Muscle of leg (tissue), 11 donors: Measurements from ENCODE around the gene LYRM4. TPM values are rescaled to one million over a fixed set of nuclear protein-coding genes. Genes with fewer than 3 reads are reported as not detected.

Experiments used
- DNase-seq: peaks from one replicate; pipeline ENCODE4 v3.0.0; 2013
- H3K27ac ChIP-seq: one replicate; pipeline ENCODE4 v1.5.1; 2013; ENCODE audit warnings: mild to moderate bottlenecking, low read length, control low read depth
- H3K27me3 ChIP-seq: one replicate; pipeline ENCODE4 v1.6.1; 2013; ENCODE audit warnings: low read length; ENCODE audit not compliant: control insufficient read depth, insufficient read depth
- H3K36me3 ChIP-seq: one replicate; pipeline ENCODE4 v1.6.1; 2013; ENCODE audit warnings: low read length; ENCODE audit not compliant: control insufficient read depth, insufficient read depth
- H3K4me1 ChIP-seq: one replicate; pipeline ENCODE4 v1.6.1; 2013; ENCODE audit warnings: low read length; ENCODE audit not compliant: control insufficient read depth, insufficient read depth
- H3K4me3 ChIP-seq: one replicate; pipeline ENCODE4 v1.5.1; 2013; ENCODE audit warnings: low read length, control low read depth
- H3K9me3 ChIP-seq: replicated peaks from 2 replicates; pipeline ENCODE4 v1.6.1; 2013; ENCODE audit warnings: low read depth, low read length; ENCODE audit not compliant: control insufficient read depth
- WGBS: methylation state at CpG from one replicate; pipeline ENCODE4 v1.1.5; 2013; ENCODE audit warnings: missing lambda C conversion rate; ENCODE audit not compliant: insufficient coverage; 5-methylcytosine and 5-hydroxymethylcytosine counted together
- polyA plus RNA-seq, 8 donors: library from polyadenylated mRNA; unstranded; fragments of 120-200 nt; gene quantifications; one replicate each; pipeline versions ENCODE4 v1.2.1 to v1.2.3, GENCODE V29; 2013; ENCODE audit warnings: inconsistent platforms in 1 of 8, low replicate concordance in 1 of 8; ENCODE audit not compliant: insufficient read length in 8 of 8, insufficient read depth in 1 of 8
- total RNA-seq: library from RNA; stranded (reverse); fragments of 120-200 nt; gene quantifications from one replicate; pipeline ENCODE4 v1.2.4, GENCODE V29; 2013

The LYRM4 gene
- total and polyA plus RNA-seq, 9 donors = 21.8 to 36.6 (median 29.4) TPM

- DNase-seq = no peak
- Histone ChIP-seq H3K36me3 (no peaks in the 10 kb centered on the region), H3K4me1 (no peaks in the 10 kb centered on the region), H3K9me3 (no peaks in the 10 kb centered on the region), H3K27me3 (no peaks in the 10 kb centered on the region), H3K27ac (no peak overlapping the region), H3K4me3 (no peak overlapping the region)
- whole genome bisulfite sequencing = 91% methylated on average over 5 of the region's 9 CpGs
Measured at GRCh38 chr6:5248302-5249098, 12.2 kb downstream of the LYRM4 start.

GRCh38 chr6:5247201-5247600 is 13.5 kb downstream of the LYRM4 start:
- no peaks in the 10 kb centered on the region for H3K9me3 ChIP-seq
- no peaks in the 10 kb centered on the region for H3K4me1 ChIP-seq
- 63% methylated on average over 1 of the region's 2 CpGs for WGBS
- no peaks in the 10 kb centered on the region for H3K27me3 ChIP-seq
- H3K4me3 ChIP-seq = no peak overlapping the region
- no peak overlapping the region for H3K27ac ChIP-seq
- H3K36me3 ChIP-seq = no peaks in the 10 kb centered on the region
- no peak for DNase-seq

GRCh38 chr6:5246141-5247097 is 14.3 kb downstream of the LYRM4 start:
- Histone ChIP-seq H3K27me3 (no peaks in the 10 kb centered on the region), H3K36me3 (no peaks in the 10 kb centered on the region), H3K4me3 (no peak overlapping the region), H3K9me3 (no peaks in the 10 kb centered on the region), H3K4me1 (no peaks in the 10 kb centered on the region), H3K27ac (no peak overlapping the region)
- no peak for DNase-seq
- WGBS = 73% methylated on average over 12 of the region's 13 CpGs

GRCh38 chr6:5243069-5243468 is 17.7 kb downstream of the LYRM4 start:
- DNase-seq = no peak
- H3K4me3 ChIP-seq = no peak overlapping the region
- no peak overlapping the region for H3K27ac ChIP-seq
- peaks cover 14% of the 10 kb centered on the region for H3K36me3 ChIP-seq
- H3K4me1 ChIP-seq = no peaks in the 10 kb centered on the region
- H3K9me3 ChIP-seq = no peaks in the 10 kb centered on the region
- WGBS = 84% methylated on average over 9 of the region's 12 CpGs
- no peaks in the 10 kb centered on the region for H3K27me3 ChIP-seq

- DNase-seq = no peak
- Histone ChIP-seq H3K27me3 (no peaks in the 10 kb centered on the region), H3K4me3 (no peak overlapping the region), H3K27ac (no peak overlapping the region), H3K4me1 (no peaks in the 10 kb centered on the region), H3K36me3 (peaks cover 14% of the 10 kb centered on the region), H3K9me3 (no peaks in the 10 kb centered on the region)
- no CpG with 5 or more reads among the region's 2 CpGs for WGBS
Measured at GRCh38 chr6:5241252-5241651, 19.5 kb downstream of the LYRM4 start.

- Histone ChIP-seq H3K36me3 (peaks cover 14% of the 10 kb centered on the region), H3K27me3 (no peaks in the 10 kb centered on the region), H3K27ac (no peak overlapping the region), H3K4me1 (no peaks in the 10 kb centered on the region), H3K9me3 (no peaks in the 10 kb centered on the region), H3K4me3 (no peak overlapping the region)
- no CpG with 5 or more reads among the region's 1 CpG for WGBS
- no peak for DNase-seq
Measured at GRCh38 chr6:5238336-5238735, 22.4 kb downstream of the LYRM4 start.

GRCh38 chr6:5237805-5238204 is 22.9 kb downstream of the LYRM4 start:
- 68% methylated on average over 3 of the region's 4 CpGs for WGBS
- no peaks in the 10 kb centered on the region for H3K9me3 ChIP-seq
- peaks cover 14% of the 10 kb centered on the region for H3K36me3 ChIP-seq
- no peak overlapping the region for H3K4me3 ChIP-seq
- no peaks in the 10 kb centered on the region for H3K4me1 ChIP-seq
- no peaks in the 10 kb centered on the region for H3K27me3 ChIP-seq
- DNase-seq = no peak
- H3K27ac ChIP-seq = no peak overlapping the region

GRCh38 chr6:5235830-5236229 is 24.9 kb downstream of the LYRM4 start:
- no peak overlapping the region for H3K4me3 ChIP-seq
- no peaks in the 10 kb centered on the region for H3K9me3 ChIP-seq
- H3K36me3 ChIP-seq = peaks cover 14% of the 10 kb centered on the region
- H3K27ac ChIP-seq = no peak overlapping the region
- H3K4me1 ChIP-seq = no peaks in the 10 kb centered on the region
- whole genome bisulfite sequencing = no CpG with 5 or more reads among the region's 2 CpGs
- no peak for DNase-seq
- H3K27me3 ChIP-seq = no peaks in the 10 kb centered on the region

GRCh38 chr6:5234874-5235273 is 25.9 kb downstream of the LYRM4 start:
- DNase-seq = peak; percentile 41
- Histone ChIP-seq H3K4me1 (no peaks in the 10 kb centered on the region), H3K9me3 (no peaks in the 10 kb centered on the region), H3K36me3 (peaks cover 8% of the 10 kb centered on the region), H3K27ac (no peak overlapping the region), H3K4me3 (no peak overlapping the region), H3K27me3 (no peaks in the 10 kb centered on the region)
- 70% methylated on average over 5 of the region's 6 CpGs for WGBS

- H3K36me3 ChIP-seq = no peaks in the 10 kb centered on the region
- 57% methylated on average over 1 of the region's 2 CpGs for WGBS
- H3K4me3 ChIP-seq = no peak overlapping the region
- DNase-seq = no peak
- no peak overlapping the region for H3K27ac ChIP-seq
- H3K4me1 ChIP-seq = no peaks in the 10 kb centered on the region
- no peaks in the 10 kb centered on the region for H3K27me3 ChIP-seq
- H3K9me3 ChIP-seq = no peaks in the 10 kb centered on the region
Measured at GRCh38 chr6:5231289-5231688, 29.5 kb downstream of the LYRM4 start.
